RPMI8226 (cell line): ENCODE data around the gene THRAP3.
"Not testable (repeated sequence)": the region's sequence is repeated elsewhere in the genome, so short reads cannot be mapped to it uniquely, and the experiment has no call there.

ENCODE experiments used
- DNase-seq: peaks from one replicate; pipeline ENCODE4 v3.0.0-alpha.2; 2015

Gene THRAP3

GRCh38 chr1:36251794-36252481, 27.7 kb downstream of the THRAP3 start:
- no peak for DNase-seq

- not testable (repeated sequence) for DNase-seq
Measured at GRCh38 chr1:36252482-36252824, 28.2 kb downstream of the THRAP3 start.

GRCh38 chr1:36253161-36253862, 29.1 kb downstream of the THRAP3 start:
- no peak for DNase-seq

- no peak for DNase-seq
Measured at GRCh38 chr1:36256558-36257374, 32.5 kb downstream of the THRAP3 start.

- DNase-seq = no peak
Measured at GRCh38 chr1:36257375-36257767, 33.1 kb downstream of the THRAP3 start.

- DNase-seq = no peak
Measured at GRCh38 chr1:36258960-36259344, 34.7 kb downstream of the THRAP3 start.

- no peak for DNase-seq
Measured at GRCh38 chr1:36268981-36269380, 44.7 kb downstream of the THRAP3 start.

- no peak for DNase-seq
Measured at GRCh38 chr1:36269408-36269838, 45.2 kb downstream of the THRAP3 start.

- no peak for DNase-seq
Measured at GRCh38 chr1:36273024-36273423, 48.8 kb downstream of the THRAP3 start.

GRCh38 chr1:36274201-36274600, 50.0 kb downstream of the THRAP3 start:
- no peak for DNase-seq

- no peak for DNase-seq
Measured at GRCh38 chr1:36276688-36277087, 52.4 kb downstream of the THRAP3 start.

GRCh38 chr1:36279110-36279788, 55.0 kb downstream of the THRAP3 start:
- no peak for DNase-seq

- no peak for DNase-seq
Measured at GRCh38 chr1:36279789-36280296, 55.6 kb downstream of the THRAP3 start.

- DNase-seq = no peak
Measured at GRCh38 chr1:36284061-36284460, 59.8 kb downstream of the THRAP3 start.

GRCh38 chr1:36284517-36284916, 60.3 kb downstream of the THRAP3 start:
- DNase-seq = no peak

GRCh38 chr1:36285443-36286101, 61.3 kb downstream of the THRAP3 start:
- DNase-seq = peak; percentile 86

GRCh38 chr1:36286802-36287201, 62.6 kb downstream of the THRAP3 start:
- no peak for DNase-seq

GRCh38 chr1:36287595-36287994, 63.4 kb downstream of the THRAP3 start:
- no peak for DNase-seq

GRCh38 chr1:36295390-36295789, 71.1 kb downstream of the THRAP3 start:
- no peak for DNase-seq

GRCh38 chr1:36297062-36297461, 72.8 kb downstream of the THRAP3 start:
- no peak for DNase-seq

- no peak for DNase-seq
Measured at GRCh38 chr1:36298640-36299039, 74.4 kb downstream of the THRAP3 start.

GRCh38 chr1:36300526-36300925, 76.3 kb downstream of the THRAP3 start:
- no peak for DNase-seq
